IPS-NIHi11 (cell line): ENCODE results near the gene NPW.
"Not testable (repeated sequence)": the region's sequence is repeated elsewhere in the genome, so short reads cannot be mapped to it uniquely, and the experiment has no call there.

Source experiments
- DNase-seq: peaks from one replicate; pipeline ENCODE4 v3.0.0; 2012; ENCODE audit warnings: mixed read lengths, low spot score

The NPW gene

GRCh38 chr16:2023092-2024031 is 3.8 kb downstream of the NPW start:
- peak; percentile 97 for DNase-seq

GRCh38 chr16:2024032-2024420 is 4.4 kb downstream of the NPW start:
- no peak for DNase-seq

DNA sequence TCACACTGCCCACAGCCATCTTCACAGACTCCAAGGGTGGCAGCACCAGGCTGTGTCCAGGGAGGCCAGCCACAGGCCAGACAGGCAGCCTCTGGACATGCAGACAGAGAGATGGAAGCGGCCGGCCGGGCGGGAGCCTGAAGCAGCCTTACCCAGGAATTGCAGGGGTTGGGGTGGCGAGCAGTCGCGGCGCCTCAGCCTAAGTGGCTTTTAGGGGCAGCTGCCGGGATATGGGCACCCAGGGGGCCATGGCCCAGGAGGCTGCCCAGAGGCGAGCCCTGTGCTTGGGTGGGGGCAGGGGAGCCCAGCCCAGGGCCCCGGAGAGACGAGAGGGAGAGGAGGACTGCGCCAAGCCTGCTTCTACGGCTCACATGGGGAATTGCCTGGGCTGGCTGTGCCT is 5.7 kb downstream of the NPW start:
- DNase-seq, result no peak

DNA sequence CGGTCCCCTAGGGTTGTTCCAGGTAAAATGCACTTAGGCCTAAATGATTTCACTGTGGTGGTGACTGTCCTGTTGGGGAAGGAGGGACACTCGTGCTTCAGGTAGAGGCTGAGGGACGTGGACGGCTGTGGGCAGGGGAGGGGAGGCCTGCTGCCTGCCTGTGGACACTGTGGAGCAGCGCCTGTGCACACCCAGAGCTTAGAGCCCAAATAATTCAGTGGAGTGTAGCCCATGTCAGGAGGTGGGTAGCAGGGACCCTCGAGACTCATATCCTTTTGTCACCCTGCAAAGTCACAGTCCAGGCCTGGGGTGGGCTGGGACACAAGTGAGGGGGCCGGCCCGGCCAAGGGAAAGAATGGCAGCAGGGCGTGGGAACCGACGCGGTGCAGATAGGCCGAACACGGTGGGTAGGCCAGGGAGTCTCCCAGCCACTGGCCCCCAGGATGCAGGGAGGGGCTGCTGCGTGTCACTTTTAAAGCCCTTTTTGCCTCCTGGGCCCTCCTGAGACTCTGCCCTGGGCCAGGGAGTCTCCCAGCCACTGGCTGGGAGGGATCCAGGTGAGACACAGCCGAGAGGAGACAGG is 6.4 kb downstream of the NPW start:
- DNase-seq, result no peak

DNA sequence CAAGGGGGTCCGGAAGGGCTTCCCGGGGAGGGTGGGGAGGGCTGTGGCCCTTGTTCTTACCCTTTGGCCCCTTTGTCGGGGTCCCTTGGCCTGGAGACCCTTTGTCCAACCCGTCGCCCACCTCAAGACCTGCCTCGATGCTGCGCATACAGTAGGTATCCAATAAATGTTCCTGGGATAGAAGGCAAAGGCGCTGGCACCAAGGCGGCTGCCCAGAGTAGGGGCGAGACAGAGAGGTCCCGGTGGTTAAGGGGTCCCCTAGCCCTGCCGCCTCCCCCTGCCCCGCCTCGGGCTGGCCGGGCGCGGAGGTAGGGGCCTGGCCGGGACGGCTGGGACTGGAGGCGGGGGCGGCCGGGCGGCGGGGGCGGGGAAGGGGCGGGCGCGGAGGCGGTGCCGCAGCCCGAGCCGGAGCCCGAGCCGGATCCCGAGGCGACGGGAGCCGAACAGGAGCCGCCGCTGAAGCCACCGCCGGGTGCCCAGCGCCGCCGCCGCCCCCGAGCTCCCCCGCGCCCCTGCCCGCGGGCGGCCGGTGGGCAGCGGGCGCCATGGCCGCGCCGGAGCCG is 7.0 kb downstream of the NPW start, which contains the start of gene NHERF2:
Gene NHERF2 (plus strand): TSS at position 442 of the 563 bp plus-strand sequence. CDS start 104 bp downstream, at position 546.
- DNase-seq, result peak; percentile 84

- DNase-seq, result no peak
These were observed 7.7 kb downstream of the NPW start for GRCh38 chr16:2027024-2028010.

- no peak for DNase-seq
These were observed 8.6 kb downstream of the NPW start for GRCh38 chr16:2028146-2028545.

DNA sequence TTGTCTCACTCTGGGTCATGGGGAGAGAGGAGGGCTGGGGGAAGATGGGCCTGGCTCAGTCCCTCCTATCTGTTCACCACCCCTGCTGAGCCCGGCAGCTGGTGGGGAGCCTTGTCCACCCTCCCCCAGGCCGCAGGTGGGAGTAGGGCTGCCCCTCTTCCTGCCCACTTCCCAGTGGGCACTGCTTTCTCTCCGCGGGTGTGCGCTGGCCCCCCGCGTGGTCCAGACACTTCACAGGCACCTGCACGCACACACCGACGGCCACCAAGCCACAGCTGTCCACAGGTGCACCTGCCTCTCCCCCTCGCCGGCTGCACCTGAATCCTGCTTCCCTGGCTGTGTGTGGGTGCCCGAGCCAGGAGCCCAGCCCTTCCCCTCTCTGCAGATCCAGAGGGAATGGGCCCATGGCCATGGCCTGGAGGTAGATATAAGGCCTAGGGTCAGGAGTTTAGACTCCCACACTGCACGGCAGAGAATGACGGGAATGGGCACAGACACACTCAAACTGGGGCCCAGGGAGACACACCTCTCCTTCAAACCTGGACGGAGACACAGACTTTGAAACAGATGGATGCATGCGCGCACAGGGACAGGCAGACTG is 9.1 kb downstream of the NPW start:
- DNase-seq, result no peak

DNA sequence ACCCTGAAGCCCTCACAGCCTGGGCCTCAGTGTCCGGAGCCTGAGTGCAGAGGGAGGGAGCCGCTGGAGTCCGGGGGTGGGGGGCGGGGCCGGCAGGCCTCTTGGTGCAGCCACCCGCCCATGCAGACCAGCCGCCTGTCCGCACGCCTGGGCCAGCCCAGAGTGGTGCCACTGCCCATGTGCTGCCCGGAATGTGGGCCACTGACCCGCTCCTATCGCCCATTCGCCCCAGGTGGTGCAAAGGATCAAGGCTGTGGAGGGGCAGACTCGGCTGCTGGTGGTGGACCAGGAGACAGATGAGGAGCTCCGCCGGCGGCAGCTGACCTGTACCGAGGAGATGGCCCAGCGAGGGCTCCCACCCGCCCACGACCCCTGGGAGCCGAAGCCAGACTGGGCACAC is 9.8 kb downstream of the NPW start:
- DNase-seq, result no peak

DNA sequence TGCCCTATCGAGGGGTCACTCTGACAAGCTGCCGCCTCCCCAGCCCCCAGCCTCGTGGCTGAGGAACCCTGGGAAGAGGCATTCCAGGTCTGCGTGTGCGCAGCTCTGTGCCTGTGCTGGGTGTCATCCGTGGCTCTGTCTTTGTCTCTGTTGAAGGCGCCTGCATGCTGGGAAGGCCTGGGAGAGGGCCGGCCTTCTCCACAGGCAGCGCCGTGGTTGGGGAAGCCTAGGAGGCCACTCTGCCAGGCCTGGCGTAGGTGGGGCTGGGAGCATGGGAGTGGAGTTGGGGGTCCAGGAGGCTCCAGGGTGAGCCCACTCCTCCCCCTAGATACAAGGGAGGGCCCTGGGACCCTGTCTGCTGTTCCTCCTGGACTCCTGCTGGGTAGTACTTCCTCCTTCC is 10.5 kb downstream of the NPW start:
- DNase-seq, result no peak

GRCh38 chr16:2031081-2031577 is 11.5 kb downstream of the NPW start:
- no peak for DNase-seq

- DNase-seq, result no peak
These were observed 12.9 kb downstream of the NPW start for GRCh38 chr16:2032285-2033056.

DNA sequence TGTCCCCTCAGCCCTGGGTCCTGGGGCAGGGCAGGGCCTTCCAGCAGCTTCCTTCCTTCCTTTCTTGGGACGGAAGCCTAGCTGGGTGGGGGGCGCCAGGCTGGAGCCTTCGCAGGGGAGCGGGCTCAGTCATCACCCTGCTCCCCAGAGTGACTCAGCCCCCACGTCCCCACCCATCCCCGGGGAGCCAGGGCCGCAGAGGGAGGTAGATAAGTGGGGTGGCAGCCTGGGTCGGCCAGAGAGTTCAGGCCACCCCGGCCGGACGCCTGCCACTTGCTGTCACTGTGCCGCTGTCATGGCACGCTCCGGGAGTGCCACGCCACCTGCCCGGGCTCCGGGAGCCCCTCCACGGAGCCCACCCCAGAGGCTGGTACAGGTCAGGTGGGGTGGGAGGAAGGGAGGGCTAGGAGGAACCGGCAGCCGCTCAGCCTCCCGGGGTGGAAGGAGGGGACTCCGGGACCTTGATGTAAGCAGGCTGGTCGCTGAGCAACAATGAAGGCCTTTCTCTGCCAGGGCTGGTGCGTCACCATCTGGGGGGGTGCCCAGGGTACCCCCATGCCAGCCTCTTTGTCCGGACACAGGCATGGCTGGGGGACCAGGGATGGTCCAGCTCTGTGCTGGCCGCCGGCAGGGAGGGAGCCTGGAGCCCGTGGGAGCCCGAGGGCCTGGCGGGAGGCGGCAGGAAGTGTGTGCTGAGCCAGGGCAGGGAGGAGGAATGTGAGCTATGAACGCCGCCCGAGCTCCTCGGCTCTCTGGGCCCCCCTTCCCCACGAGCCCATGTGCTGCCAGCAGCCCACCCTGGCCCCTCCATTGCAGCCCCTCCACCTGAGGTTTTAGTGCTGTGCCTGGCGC is 13.7 kb downstream of the NPW start:
- peak; percentile 61 for DNase-seq

DNA sequence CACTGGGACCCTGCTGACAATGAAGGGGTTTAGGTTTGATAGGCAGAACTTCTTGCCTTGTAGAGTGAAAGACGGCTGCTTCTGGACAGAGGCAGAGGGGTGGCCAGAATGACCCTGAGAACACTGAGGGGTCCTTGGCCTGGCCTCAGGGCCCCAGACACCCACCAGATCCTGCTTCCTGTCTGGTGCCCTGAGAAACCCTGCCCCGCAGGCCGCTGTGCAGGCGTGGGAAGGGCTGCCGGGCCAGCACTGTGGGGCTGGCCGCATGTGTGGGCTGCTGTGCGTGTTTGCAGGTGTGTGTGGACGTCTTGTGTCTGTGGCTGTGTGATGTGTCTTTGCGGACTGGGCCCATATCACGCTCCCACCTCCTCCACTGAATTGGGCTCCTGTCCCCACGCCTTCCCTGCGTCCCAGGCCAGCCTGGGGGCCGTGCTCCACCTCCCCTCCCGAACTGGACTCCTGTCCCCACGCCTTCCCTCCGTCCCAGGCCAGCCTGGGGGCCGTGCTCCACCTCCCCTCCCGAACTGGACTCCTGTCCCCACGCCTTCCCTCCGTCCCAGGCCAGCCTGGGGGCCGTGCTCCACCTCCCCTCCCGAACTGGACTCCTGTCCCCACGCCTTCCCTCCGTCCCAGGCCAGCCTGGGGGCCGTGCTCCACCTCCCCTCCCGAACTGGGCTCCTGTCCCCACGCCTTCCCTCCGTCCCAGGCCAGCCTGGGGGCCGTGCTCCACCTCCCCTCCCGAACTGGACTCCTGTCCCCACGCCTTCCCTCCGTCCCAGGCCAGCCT is 14.5 kb downstream of the NPW start:
- DNase-seq, result not testable (repeated sequence)

DNA sequence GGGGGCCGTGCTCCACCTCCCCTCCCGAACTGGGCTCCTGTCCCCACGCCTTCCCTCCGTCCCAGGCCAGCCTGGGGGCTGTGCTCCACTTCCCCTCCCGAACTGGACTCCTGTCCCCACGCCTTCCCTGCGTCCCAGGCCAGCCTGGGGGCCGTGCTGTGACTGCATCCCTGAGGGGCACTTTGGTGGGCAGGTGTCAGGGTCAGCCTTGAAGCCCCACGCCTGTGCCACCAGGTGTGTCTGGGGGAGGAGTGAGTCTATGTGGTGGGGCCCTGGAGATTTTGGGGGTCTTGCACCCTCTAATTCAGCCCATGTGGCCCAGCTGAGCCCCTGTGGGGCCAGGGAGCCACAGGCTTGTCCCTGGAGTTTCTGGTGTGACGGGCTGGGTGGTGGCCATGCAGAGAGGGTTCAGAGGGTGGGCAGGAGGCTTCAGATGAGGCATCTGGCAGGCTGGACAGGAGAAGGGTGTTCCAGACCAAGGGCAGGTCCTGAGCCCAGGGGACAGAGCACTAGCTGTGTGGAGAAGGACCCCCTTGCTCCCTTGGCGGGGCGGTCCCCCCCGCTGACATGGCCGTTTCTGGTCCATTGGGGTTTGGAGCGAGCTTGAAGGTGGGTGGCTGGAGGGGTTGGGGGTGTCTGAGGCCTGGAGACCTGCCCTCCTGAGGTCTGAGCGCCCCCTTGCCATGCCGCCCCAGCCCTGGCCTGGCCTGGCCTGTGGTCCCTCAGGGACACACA is 15.3 kb downstream of the NPW start:
- no peak for DNase-seq

DNA sequence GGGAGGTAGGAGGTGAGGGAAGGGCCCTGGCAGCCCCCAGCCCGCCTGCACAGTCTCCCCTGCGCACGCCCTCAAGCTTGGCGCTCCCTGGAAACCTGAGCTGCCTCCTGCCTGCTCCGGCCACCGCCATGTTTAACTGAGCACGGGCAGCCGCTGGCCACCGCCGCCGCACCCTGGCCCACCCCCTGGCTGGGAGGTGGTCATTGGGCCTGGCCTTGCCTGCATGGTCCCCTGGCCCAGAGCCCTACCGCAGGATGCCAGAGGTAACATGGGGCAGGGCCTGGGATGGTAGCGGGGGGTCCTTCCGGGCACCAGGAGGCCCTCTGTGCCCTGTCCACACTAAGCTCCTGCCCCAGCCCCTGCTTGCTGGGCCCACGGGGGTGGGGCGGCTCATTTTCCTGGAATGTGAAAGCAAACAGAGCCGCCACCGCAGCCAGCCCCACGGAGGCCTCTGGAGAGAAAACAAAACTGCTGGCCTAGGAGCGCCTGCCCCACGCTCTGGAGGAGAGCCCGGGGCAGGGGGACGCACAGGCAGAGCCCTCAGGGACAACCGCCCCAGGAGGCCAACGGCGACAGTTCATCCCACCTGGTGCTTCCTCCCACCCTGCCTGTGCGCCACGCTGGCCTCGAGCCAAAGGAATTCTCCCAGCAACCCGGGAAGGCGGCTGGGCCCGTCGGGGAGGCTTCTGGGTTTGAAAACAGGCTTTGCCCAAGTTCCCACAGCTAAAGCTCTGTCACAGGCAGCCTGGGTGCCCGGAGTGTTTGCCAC is 16.0 kb downstream of the NPW start:
- peak; percentile 56 for DNase-seq
